ENCODE measurements around the gene EPHA8. TPM values are rescaled to one million over a fixed set of nuclear protein-coding genes. Genes with fewer than 3 reads are reported as not detected.

Gene EPHA8
- polyA plus RNA-seq, 1 of the 3 experiments (the other 2 are of a cell fraction): 0.02 TPM

GRCh38 chr1:22540337-22540736 is 23.0 kb upstream of the EPHA8 start:
- no peaks in the 10 kb centered on the region for H3F3A ChIP-seq (replicated peaks; ENCODE audit: insufficient read depth)
- TF ChIP-seq POLR2AphosphoS5 (IDR thresholded peaks at IDR 0.05; ENCODE audit: low read depth, low read length): no peak
- no peak for TF ChIP-seq TAF1 (IDR thresholded peaks at IDR 0.05; ENCODE audit: borderline replicate concordance, low read depth, low read length)
- TF ChIP-seq JUND (IDR thresholded peaks at IDR 0.05): no peak
- no peak for TF ChIP-seq RFX5 (IDR thresholded peaks at IDR 0.05; ENCODE audit: low read length)
- no peak for TF ChIP-seq EZH2phosphoT487 (IDR thresholded peaks at IDR 0.05; ENCODE audit: borderline replicate concordance, low read depth)
- no peak for TF ChIP-seq ZBTB33 (IDR thresholded peaks at IDR 0.05; ENCODE audit: borderline replicate concordance, low read depth)
- TF ChIP-seq RAD21 (IDR thresholded peaks at IDR 0.05; ENCODE audit: low read length): no peak
- no peak for TF ChIP-seq MAX (IDR thresholded peaks at IDR 0.05; ENCODE audit: low read depth)
- TF ChIP-seq CHD2 (IDR thresholded peaks at IDR 0.05; ENCODE audit: low read length, partially characterized antibody): no peak
- no peak for TF ChIP-seq MEF2A (IDR thresholded peaks at IDR 0.05; ENCODE audit: borderline replicate concordance, low read depth)
- TF ChIP-seq RCOR1 (IDR thresholded peaks at IDR 0.05; ENCODE audit: low read length): no peak
- TF ChIP-seq NFIC (IDR thresholded peaks at IDR 0.05; ENCODE audit: borderline replicate concordance): no peak
- TF ChIP-seq FOSL2 (IDR thresholded peaks at IDR 0.05; ENCODE audit: borderline replicate concordance, low read depth): no peak
- TF ChIP-seq TEAD4 (IDR thresholded peaks at IDR 0.05; ENCODE audit: borderline replicate concordance, insufficient read depth): no peak
- TF ChIP-seq NRF1 (IDR thresholded peaks at IDR 0.05; ENCODE audit: low read depth, low read length): no peak
- no peaks in the 10 kb centered on the region for H3K79me2 ChIP-seq (ENCODE audit: insufficient read depth)
- no peaks in the 10 kb centered on the region for H3K9me2 ChIP-seq
- H3K4me1 ChIP-seq (ENCODE audit: control insufficient read depth in 1 of 2, insufficient read depth in 2 of 2, low read depth in 1 of 2, low read length in 1 of 2): no peaks in the 10 kb centered on the region; a peak in 1 of 4 replicates
- no peaks in the 10 kb centered on the region for H4K20me1 ChIP-seq (ENCODE audit: insufficient read depth)
- POLR2A ChIA-PET: interaction anchor here (0.8 kb wide), 1 partner anchor 44 kb away, joined by 3 read pairs; no protein-coding TSS in a partner anchor
- no peak overlapping the region for H3K4me3 ChIP-seq (ENCODE audit: low read depth in 2 of 2, low read length in 1 of 2)
- 50% methylated on average over 5 of the region's 5 CpGs for WGBS (ENCODE audit: low lambda C conversion rate)
- no peaks in the 10 kb centered on the region for H3K9me3 ChIP-seq
- no peak for DNase-seq
- no peak overlapping the region for H3K9ac ChIP-seq
- no peak overlapping the region for H3K27ac ChIP-seq (ENCODE audit: low read depth in 2 of 2, low read length in 1 of 2)
- no peak overlapping the region for H2AFZ ChIP-seq (ENCODE audit: low read depth)
- no peak overlapping the region for H3K4me2 ChIP-seq
- no peaks in the 10 kb centered on the region for H3K36me3 ChIP-seq (replicated peaks in 1 of 2; ENCODE audit: control insufficient read depth in 1 of 2, insufficient read depth in 2 of 2, low read length in 1 of 2)
- CTCF ChIA-PET: interaction anchor here (0.8 to 4.8 kb wide), 2 partner anchors 13 to 101 kb away, joined by 4 to 33 read pairs; no protein-coding TSS in a partner anchor
- 0 out of 2 replicates have a peak, but pooled peaks cover 2% of the 10 kb centered on the region for H3K27me3 ChIP-seq (ENCODE audit: insufficient read depth)

- Histone ChIP-seq H3K9me2 (no peaks in the 10 kb centered on the region), H3K9me3 (no peaks in the 10 kb centered on the region), H3K4me2 (no peak overlapping the region), H4K20me1 (ENCODE audit: insufficient read depth) (no peaks in the 10 kb centered on the region), H3K4me3 (ENCODE audit: low read depth in 2 of 2, low read length in 1 of 2) (no peak overlapping the region), H3F3A (replicated peaks; ENCODE audit: insufficient read depth) (no peaks in the 10 kb centered on the region), H3K36me3 (replicated peaks in 1 of 2; ENCODE audit: control insufficient read depth in 1 of 2, insufficient read depth in 2 of 2, low read length in 1 of 2) (no peaks in the 10 kb centered on the region), H2AFZ (ENCODE audit: low read depth) (no peak overlapping the region), H3K9ac (no peak overlapping the region), H3K79me2 (ENCODE audit: insufficient read depth) (no peaks in the 10 kb centered on the region), H3K27ac (ENCODE audit: low read depth in 2 of 2, low read length in 1 of 2) (no peak overlapping the region), H3K27me3 (ENCODE audit: insufficient read depth) (0 out of 2 replicates have a peak, but pooled peaks cover 10% of the 10 kb centered on the region), H3K4me1 (ENCODE audit: control insufficient read depth in 1 of 2, insufficient read depth in 2 of 2, low read depth in 1 of 2, low read length in 1 of 2) (no peaks in the 10 kb centered on the region; a peak in 1 of 4 replicates)
- WGBS (ENCODE audit: low lambda C conversion rate): 77% methylated on average over 9 of the region's 9 CpGs
- CTCF ChIA-PET: interaction anchor here (1.1 to 2.2 kb wide), 7 partner anchors 10 to 100 kb away, joined by 3 to 10 read pairs (median 6); partner anchors contain the start of genes C1QA and C1QC
- no peak for DNase-seq
- TF ChIP-seq RCOR1 (IDR thresholded peaks at IDR 0.05; ENCODE audit: low read length): no peak
- peak; percentile 35 for TF ChIP-seq RAD21 (IDR thresholded peaks at IDR 0.05; ENCODE audit: low read length)
- TF ChIP-seq USF1 (IDR thresholded peaks at IDR 0.05; ENCODE audit: borderline replicate concordance, low read depth): no peak
- peak; percentile 33; the same call in 1 of the 2 replicates for TF ChIP-seq SMC3 (IDR thresholded peaks at IDR 0.05; ENCODE audit: low read depth, low read length)
- no peak for TF ChIP-seq PBX3 (IDR thresholded peaks at IDR 0.05)
- no peak for TF ChIP-seq MXI1 (IDR thresholded peaks at IDR 0.05; ENCODE audit: low read depth, low read length)
- POLR2A ChIA-PET: no interaction called here
Measured at GRCh38 chr1:22542886-22543285, 20.4 kb upstream of the EPHA8 start.

Data from SK-N-SH (cell line).